HCT116 (cell line): ENCODE results near the gene BLOC1S3. TPM values are rescaled to one million over a fixed set of nuclear protein-coding genes. Genes with fewer than 3 reads are reported as not detected.

Experiments
- ATAC-seq: fragments of 200-7000 bp; cut with Tn5 transposase; 2 replicates; pipeline ENCODE4 v1.9.1; 2020; ENCODE audit warnings: mild to moderate bottlenecking, moderate library complexity
- BruUV-seq: library from RNA; stranded (reverse); fragments of 400-500 nt; replicated peaks from 2 replicates; lab custom pipeline; 2021; lab: Mats Ljungman, UMichigan
- CTCF ChIA-PET: fragments of 300-600 bp; sonication (Branson Sonifier 250); formaldehyde crosslinking; loops from one replicate; lab custom pipeline; 2021; ENCODE audit warnings: antibody characterized with exemption; lab: Charles Lee
- POLR2A ChIA-PET: fragments of 300-600, 350-600 bp; sonication (Branson Sonifier 250); formaldehyde crosslinking; loops from one replicate; lab custom pipeline; 2021; ENCODE audit warnings: antibody characterized with exemption; lab: Charles Lee
- RAD21 ChIA-PET, 2 experiments: fragments of 300-600 bp; sonication (Branson Sonifier 250); formaldehyde crosslinking; loops; one replicate each; lab custom pipeline; 2023; ENCODE audit warnings: low total read pairs in 2 of 2; ENCODE audit not compliant: uncharacterized antibody in 2 of 2, unreplicated experiment in 2 of 2, low non-redundant PET in 1 of 2; lab: Charles Lee
- DNase-seq: peaks from one replicate; pipeline ENCODE4 v3.0.0-alpha.2; 2010; ENCODE audit warnings: low read depth, low spot score
- H2AFZ ChIP-seq: fragments of 200-600 bp; shearing (Covaris generic), sonication (generic); 2 replicates; pipeline ENCODE4 v1.6.1; 2017; ENCODE audit warnings: low read depth, mixed run types, mixed read lengths, antibody characterized with exemption, low read length; ENCODE audit not compliant: poor library complexity, severe bottlenecking
- H3K27ac ChIP-seq: 2 replicates; pipeline ENCODE4 v1.5.1; 2012; ENCODE audit warnings: low read depth, low read length
- H3K27me3 ChIP-seq: fragments of 200-600 bp; sonication (generic); 2 replicates; pipeline ENCODE4 v1.6.1; 2016; ENCODE audit warnings: mixed run types, low read length, mixed read lengths; ENCODE audit not compliant: insufficient read depth
- H3K36me3 ChIP-seq, 2 experiments: fragments of 200-500 bp in 1 of 2; fragments of 200-600 bp in 1 of 2; sonication (Bioruptor generic) in 1 of 2; sonication (generic) in 1 of 2; 2 replicates each; pipeline versions ENCODE4 v1.5.1 to v1.6.1; 2014 to 2016; ENCODE audit warnings: low read length in 2 of 2, inconsistent platforms in 1 of 2, mixed read lengths in 1 of 2, mixed run types in 1 of 2; ENCODE audit not compliant: insufficient read depth in 2 of 2, control insufficient read depth in 1 of 2
- H3K4me1 ChIP-seq, 2 experiments: fragments of 200-600 bp in 1 of 2; sonication (generic) in 1 of 2; 2 replicates each; pipeline versions ENCODE4 v1.5.1 to v1.6.1; 2012 to 2017; ENCODE audit warnings: low read length in 2 of 2, inconsistent platforms in 1 of 2, mild to moderate bottlenecking in 1 of 2, mixed read lengths in 1 of 2, mixed run types in 1 of 2, moderate library complexity in 1 of 2; ENCODE audit not compliant: insufficient read depth in 2 of 2, control insufficient read depth in 1 of 2
- H3K4me2 ChIP-seq: fragments of 200-600 bp; sonication (generic); 2 replicates; pipeline ENCODE4 v1.6.1; 2017; ENCODE audit warnings: mixed run types, low read length, mixed read lengths
- H3K4me3 ChIP-seq, 2 experiments: fragments of 200-600 bp in 1 of 2; sonication (generic) in 1 of 2; replicated peaks in 1 of 2; 2 replicates each; pipeline ENCODE4 v1.5.1; 2011 to 2016; ENCODE audit warnings: low read length in 2 of 2, control low read depth in 1 of 2, low read depth in 1 of 2, mild to moderate bottlenecking in 1 of 2, mixed read lengths in 1 of 2, mixed run types in 1 of 2
- H3K79me2 ChIP-seq: fragments of 200-600 bp; sonication (generic); 2 replicates; pipeline ENCODE4 v1.6.1; 2017; ENCODE audit warnings: mild to moderate bottlenecking, mixed run types, low read length, moderate library complexity, mixed read lengths; ENCODE audit not compliant: insufficient read depth
- H3K9ac ChIP-seq: fragments of 200-600 bp; sonication (generic); 2 replicates; pipeline ENCODE4 v1.6.1; 2016; ENCODE audit warnings: low read length, mixed read lengths
- H3K9me2 ChIP-seq: fragments of 200-600 bp; sonication (generic), shearing (Covaris generic); 2 replicates; pipeline ENCODE4 v1.6.1; 2017; ENCODE audit warnings: mixed run types, mild to moderate bottlenecking, moderate library complexity; ENCODE audit not compliant: insufficient read depth
- H3K9me3 ChIP-seq, 2 experiments: fragments of 200-500 bp in 1 of 2; fragments of 200-600 bp in 1 of 2; sonication (Bioruptor generic) in 1 of 2; sonication (generic) in 1 of 2; 2 replicates each; pipeline ENCODE4 v1.6.1; 2014 to 2017; ENCODE audit warnings: low read length in 2 of 2, mixed read lengths in 2 of 2, inconsistent platforms in 1 of 2, low read depth in 1 of 2, mild to moderate bottlenecking in 1 of 2, mixed run types in 1 of 2, moderate library complexity in 1 of 2; ENCODE audit not compliant: control insufficient read depth in 1 of 2, insufficient read depth in 1 of 2
- H4K20me1 ChIP-seq: fragments of 200-600 bp; sonication (generic), shearing (Covaris generic); 2 replicates; pipeline ENCODE4 v1.6.1; 2017; ENCODE audit warnings: mixed run types, mild to moderate bottlenecking, moderate library complexity; ENCODE audit not compliant: insufficient read depth
- CBX3 ChIP-seq: IDR thresholded peaks from 2 replicates; pipeline ENCODE4 v1.6.1; 2012; ENCODE audit warnings: low read depth
- CEBPB ChIP-seq: IDR thresholded peaks from 2 replicates; pipeline ENCODE4 v1.6.1; 2012; ENCODE audit warnings: low read depth
- EGR1 ChIP-seq: IDR thresholded peaks from 2 replicates; pipeline ENCODE4 v1.6.1; 2012; ENCODE audit warnings: low read depth
- EZH2 ChIP-seq: fragments of 200-600 bp; sonication (generic); IDR thresholded peaks from 2 replicates; pipeline ENCODE4 v1.6.1; 2017; ENCODE audit warnings: antibody characterized with exemption, mixed run types
- FOSL1 ChIP-seq: IDR thresholded peaks from 2 replicates; pipeline ENCODE4 v1.6.1; 2012; ENCODE audit warnings: low read depth
- JUND ChIP-seq: IDR thresholded peaks from 2 replicates; pipeline ENCODE4 v1.6.1; 2012
- POLR2A ChIP-seq: IDR thresholded peaks from 2 replicates; pipeline ENCODE4 v1.7.0; 2011; ENCODE audit warnings: borderline replicate concordance; ENCODE audit not compliant: insufficient read depth, insufficient read length; ENCODE audit errors: extremely low read depth
- POLR2AphosphoS5 ChIP-seq: IDR thresholded peaks from 2 replicates; pipeline ENCODE4 v1.6.1; 2011; ENCODE audit warnings: mild to moderate bottlenecking, low read depth, low read length, moderate library complexity
- RAD21 ChIP-seq: IDR thresholded peaks from 2 replicates; pipeline ENCODE4 v1.6.1; 2012; ENCODE audit warnings: low read depth, mild to moderate bottlenecking
- REST ChIP-seq: IDR thresholded peaks from 2 replicates; pipeline ENCODE4 v1.6.1; 2012; ENCODE audit warnings: low read depth
- SP1 ChIP-seq: IDR thresholded peaks from 2 replicates; pipeline ENCODE4 v1.6.1; 2012; ENCODE audit warnings: low read depth
- TCF7L2 ChIP-seq: IDR thresholded peaks from 2 replicates; pipeline ENCODE4 v1.7.0; 2011; ENCODE audit warnings: borderline replicate concordance, inconsistent platforms; ENCODE audit not compliant: insufficient read depth, insufficient read length; ENCODE audit errors: extremely low read depth
- intact Hi-C: fragments of 100-400 bp; cut with micrococcal nuclease; formaldehyde crosslinking; loops from 2 replicates; pipeline ENCODE4 v1.10.0; 2022
- total RNA-seq: library from RNA; stranded (reverse); gene quantifications from one replicate; pipeline ENCODE4 v1.2.1, GENCODE V29; 2021; ENCODE audit not compliant: unreplicated experiment
- TF ChIP-seq, protein P1 (sequence below): IDR thresholded peaks from 2 replicates; pipeline ENCODE4 v1.6.1; 2012
- TF ChIP-seq, protein P2 (sequence below): IDR thresholded peaks from 2 replicates; pipeline ENCODE4 v1.6.1; 2012

The BLOC1S3 gene
- total RNA-seq, 1 experiment from 2014 or later: 12.2 TPM

DNA sequence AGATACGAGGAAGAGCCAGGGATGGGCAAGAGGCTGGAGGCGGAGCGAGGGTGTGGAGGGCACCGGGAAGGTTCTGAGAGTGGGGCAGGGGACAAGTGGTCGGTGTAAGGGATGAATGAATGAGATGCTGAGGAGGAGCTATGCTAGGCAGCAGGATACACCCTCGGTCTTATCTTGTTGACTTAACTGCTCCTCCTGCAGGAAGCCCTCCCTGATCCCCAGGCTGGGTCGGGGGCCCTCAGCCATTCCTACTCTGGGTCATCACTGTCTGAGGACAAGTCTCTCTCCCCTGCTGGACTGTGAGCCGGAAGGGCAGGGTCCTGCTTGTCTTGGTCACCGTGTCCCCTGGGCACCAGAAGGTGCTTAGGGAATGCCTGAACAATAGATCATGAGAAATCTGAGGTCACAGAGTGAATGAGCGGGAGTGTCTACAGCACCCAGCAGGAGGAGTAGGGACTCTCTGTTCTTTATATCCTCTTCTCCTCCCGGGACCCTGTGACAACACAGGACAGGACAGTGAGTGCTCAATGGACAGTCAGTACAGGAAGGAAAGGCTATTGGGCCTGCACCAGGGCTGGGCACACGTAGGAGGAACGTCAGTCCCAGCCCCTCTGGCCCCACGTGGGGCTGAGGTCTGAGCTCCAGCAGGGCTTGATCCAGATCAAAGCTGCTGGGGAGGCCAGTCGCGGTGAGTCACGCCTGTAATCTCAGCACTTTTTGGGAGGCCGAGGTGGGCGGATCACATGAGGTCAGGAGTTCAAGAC, 24.3 kb upstream of the BLOC1S3 start:
- CTCF ChIA-PET: interaction anchor here (0.6 to 1.1 kb wide), 3 partner anchors 11 to 185 kb away, joined by 3 to 6 read pairs (median 3); no protein-coding TSS in a partner anchor
- BruUV-seq: no TSS peak

GRCh38 chr19:45156011-45156630, 22.5 kb upstream of the BLOC1S3 start:
- RAD21 ChIA-PET: no interaction called here
- no peak overlapping the region for H3K27ac ChIP-seq
- CTCF ChIA-PET: no interaction called here
- H3K4me3 ChIP-seq: no peak overlapping the region
- no peak overlapping the region for H3K4me2 ChIP-seq
- intact Hi-C loops: no loop called here
- no peaks in the 10 kb centered on the region for H3K9me3 ChIP-seq
- H3K4me1 ChIP-seq: peaks cover 30 to 52% of the 10 kb centered on the region in 2 experiments
- H2AFZ ChIP-seq: no peak overlapping the region
- no peaks in the 10 kb centered on the region for H3K36me3 ChIP-seq
- H3K9ac ChIP-seq: no peak overlapping the region
- H3K9me2 ChIP-seq: no peaks in the 10 kb centered on the region
- POLR2A ChIA-PET: no interaction called here
- no TSS peak for BruUV-seq
- DNase-seq (no peak), ATAC-seq (no peak)
- H3K79me2 ChIP-seq: no peaks in the 10 kb centered on the region
- H3K27me3 ChIP-seq: no peaks in the 10 kb centered on the region
- H4K20me1 ChIP-seq: no peaks in the 10 kb centered on the region
- TF ChIP-seq JUND: no peak
- TF ChIP-seq CEBPB: no peak
- TF ChIP-seq EGR1: no peak
- TF ChIP-seq CBX3: no peak
- TF ChIP-seq, protein P1, sequence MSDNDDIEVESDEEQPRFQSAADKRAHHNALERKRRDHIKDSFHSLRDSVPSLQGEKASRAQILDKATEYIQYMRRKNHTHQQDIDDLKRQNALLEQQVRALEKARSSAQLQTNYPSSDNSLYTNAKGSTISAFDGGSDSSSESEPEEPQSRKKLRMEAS: no peak
- TF ChIP-seq, protein P2, sequence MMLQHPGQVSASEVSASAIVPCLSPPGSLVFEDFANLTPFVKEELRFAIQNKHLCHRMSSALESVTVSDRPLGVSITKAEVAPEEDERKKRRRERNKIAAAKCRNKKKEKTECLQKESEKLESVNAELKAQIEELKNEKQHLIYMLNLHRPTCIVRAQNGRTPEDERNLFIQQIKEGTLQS: no peak
- TF ChIP-seq EZH2: no peak
- TF ChIP-seq REST: no peak
- TF ChIP-seq FOSL1: no peak

More for the DNA sequence above, 24.3 kb upstream of the BLOC1S3 start:
- peak; percentile 94 for ATAC-seq
- Histone ChIP-seq H2AFZ (no peak overlapping the region), H3K27me3 (no peaks in the 10 kb centered on the region), H3K9me2 (no peaks in the 10 kb centered on the region), H3K27ac (peak overlapping the region; percentile 31), H3K9me3 (no peaks in the 10 kb centered on the region)
- intact Hi-C loops: no loop called here
- RAD21 ChIA-PET: interaction anchor here in 1 of 2 experiments (1.1 kb wide), 1 partner anchor 15 kb away, joined by 3 read pairs; no protein-coding TSS in a partner anchor
- TF ChIP-seq SP1 (no peak; the same call in 1 of the 2 replicates), EGR1 (peak; percentile 71; the same call in 1 of the 2 replicates), RAD21 (no peak), FOSL1 (no peak), POLR2AphosphoS5 (0 out of 2 replicates have a peak, but pooled peaks have one; percentile 15), POLR2A (no peak), TCF7L2 (peak; percentile 94)
- TF ChIP-seq, protein P1: peak; percentile 85
- TF ChIP-seq, all 23 proteins: peak for 4
- POLR2A ChIA-PET: interaction anchor here (1.0 kb wide), 1 partner anchor 10 kb away, joined by 4 read pairs; no protein-coding TSS in a partner anchor
- Histone ChIP-seq H3K4me1 (peaks cover 32 to 61% of the 10 kb centered on the region in 2 experiments), H3K36me3 (no peaks in the 10 kb centered on the region), H4K20me1 (no peaks in the 10 kb centered on the region), H3K4me3 (peak overlapping the region; percentile 25 to 53), H3K79me2 (no peaks in the 10 kb centered on the region), H3K4me2 (peak overlapping the region; percentile 96), H3K9ac (peak overlapping the region; percentile 61)
- DNase-seq: peak; percentile 92
